Measurements from ENCODE around the gene TRAPPC4.
A peak's percentile ranks its signal among the peaks of the same experiment; 100 is the strongest.
"Not testable (repeated sequence)": the region's sequence is repeated elsewhere in the genome, so short reads cannot be mapped to it uniquely, and the experiment has no call there.

TRAPPC4 gene

DNA sequence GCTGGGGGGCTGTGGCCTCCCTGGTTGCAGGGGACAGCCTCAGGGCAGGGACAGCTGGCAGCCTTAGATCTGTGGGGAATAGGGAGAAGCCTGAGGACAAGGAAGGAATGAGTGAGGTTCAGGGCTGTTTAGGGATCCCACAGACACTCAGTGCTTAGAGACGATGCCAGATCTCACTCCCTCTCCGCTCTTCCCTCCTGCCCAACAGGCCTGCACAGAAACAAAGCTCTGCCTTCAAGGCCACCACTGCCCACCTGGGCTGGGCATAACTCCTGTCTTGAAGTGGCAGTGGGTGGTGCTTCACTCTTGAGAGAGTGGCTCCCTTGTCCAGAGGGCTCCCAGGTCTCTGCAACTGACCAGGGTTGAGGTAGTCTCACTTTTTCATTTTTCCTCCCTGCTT lies 33.7 kb upstream of the TRAPPC4 start:
- Histone ChIP-seq H3K9me3 (ENCODE audit: insufficient read depth, low read length, severe bottlenecking) (no peaks in the 10 kb centered on the region), H3K4me2 (ENCODE audit: insufficient read depth, low read length) (no peak overlapping the region), H4K20me1 (ENCODE audit: insufficient read depth, low read length) (no peaks in the 10 kb centered on the region), H3K36me3 (ENCODE audit: insufficient read depth, low read length) (no peaks in the 10 kb centered on the region), H3K4me1 (ENCODE audit: insufficient read depth, low read length) (no peaks in the 10 kb centered on the region), H3K79me2 (ENCODE audit: insufficient read depth, low read length) (no peaks in the 10 kb centered on the region), H2AFZ (ENCODE audit: low read depth, low read length) (no peak overlapping the region), H3K27me3 (ENCODE audit: insufficient read depth, low read length, poor library complexity) (no peaks in the 10 kb centered on the region), H3K4me3 (ENCODE audit: low read depth in 1 of 2, low read length in 2 of 2) (no peak overlapping the region), H3K9ac (ENCODE audit: low read depth, low read length) (no peak overlapping the region), H3K27ac (ENCODE audit: low read length) (no peak overlapping the region)
- TF ChIP-seq, protein P1, sequence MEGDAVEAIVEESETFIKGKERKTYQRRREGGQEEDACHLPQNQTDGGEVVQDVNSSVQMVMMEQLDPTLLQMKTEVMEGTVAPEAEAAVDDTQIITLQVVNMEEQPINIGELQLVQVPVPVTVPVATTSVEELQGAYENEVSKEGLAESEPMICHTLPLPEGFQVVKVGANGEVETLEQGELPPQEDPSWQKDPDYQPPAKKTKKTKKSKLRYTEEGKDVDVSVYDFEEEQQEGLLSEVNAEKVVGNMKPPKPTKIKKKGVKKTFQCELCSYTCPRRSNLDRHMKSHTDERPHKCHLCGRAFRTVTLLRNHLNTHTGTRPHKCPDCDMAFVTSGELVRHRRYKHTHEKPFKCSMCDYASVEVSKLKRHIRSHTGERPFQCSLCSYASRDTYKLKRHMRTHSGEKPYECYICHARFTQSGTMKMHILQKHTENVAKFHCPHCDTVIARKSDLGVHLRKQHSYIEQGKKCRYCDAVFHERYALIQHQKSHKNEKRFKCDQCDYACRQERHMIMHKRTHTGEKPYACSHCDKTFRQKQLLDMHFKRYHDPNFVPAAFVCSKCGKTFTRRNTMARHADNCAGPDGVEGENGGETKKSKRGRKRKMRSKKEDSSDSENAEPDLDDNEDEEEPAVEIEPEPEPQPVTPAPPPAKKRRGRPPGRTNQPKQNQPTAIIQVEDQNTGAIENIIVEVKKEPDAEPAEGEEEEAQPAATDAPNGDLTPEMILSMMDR (IDR thresholded peaks at IDR 0.05; ENCODE audit: borderline replicate concordance, extremely low read depth, low read length, poor library complexity, severe bottlenecking) = no peak
- no peak for TF ChIP-seq EZH2 (IDR thresholded peaks at IDR 0.05; ENCODE audit: borderline replicate concordance, low read depth, low read length, severe bottlenecking)
- ATAC-seq (ENCODE audit: insufficient read depth, low read depth) (no peak), DNase-seq (no peak)

DNA sequence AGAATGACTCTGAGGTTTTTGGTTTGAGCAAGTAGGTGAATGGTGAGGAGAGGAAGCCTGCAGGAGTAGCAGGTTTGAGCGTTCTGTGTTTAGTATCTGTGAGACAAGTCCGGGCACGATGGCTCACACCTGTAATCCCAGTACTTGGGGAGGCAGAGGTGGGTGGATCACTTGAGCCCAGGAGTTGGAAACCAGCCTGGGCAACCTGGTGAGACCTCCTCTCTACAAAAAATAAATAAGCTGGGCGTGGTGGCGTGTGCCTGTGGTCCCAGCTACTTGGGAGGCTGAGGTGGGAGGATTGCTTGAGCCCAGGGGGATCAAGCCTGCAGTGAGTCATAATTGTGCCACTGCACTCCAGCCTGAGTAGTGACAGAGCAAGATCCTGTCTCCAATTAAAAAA lies 30.3 kb upstream of the TRAPPC4 start:
- Histone ChIP-seq H3K4me2 (ENCODE audit: insufficient read depth, low read length) (no peak overlapping the region), H3K9ac (ENCODE audit: low read depth, low read length) (no peak overlapping the region), H3K36me3 (ENCODE audit: insufficient read depth, low read length) (no peaks in the 10 kb centered on the region), H3K4me1 (ENCODE audit: insufficient read depth, low read length) (no peaks in the 10 kb centered on the region), H4K20me1 (ENCODE audit: insufficient read depth, low read length) (no peaks in the 10 kb centered on the region), H2AFZ (ENCODE audit: low read depth, low read length) (no peak overlapping the region), H3K79me2 (ENCODE audit: insufficient read depth, low read length) (no peaks in the 10 kb centered on the region), H3K4me3 (ENCODE audit: low read depth in 1 of 2, low read length in 2 of 2) (no peak overlapping the region), H3K27ac (ENCODE audit: low read length) (no peak overlapping the region), H3K27me3 (ENCODE audit: insufficient read depth, low read length, poor library complexity) (no peaks in the 10 kb centered on the region), H3K9me3 (ENCODE audit: insufficient read depth, low read length, severe bottlenecking) (no peaks in the 10 kb centered on the region)
- DNase-seq = no peak
- no peak for ATAC-seq (ENCODE audit: insufficient read depth, low read depth)
- no peak for TF ChIP-seq EZH2 (IDR thresholded peaks at IDR 0.05; ENCODE audit: borderline replicate concordance, low read depth, low read length, severe bottlenecking)
- TF ChIP-seq, protein P1 (IDR thresholded peaks at IDR 0.05; ENCODE audit: borderline replicate concordance, extremely low read depth, low read length, poor library complexity, severe bottlenecking) = no peak

DNA sequence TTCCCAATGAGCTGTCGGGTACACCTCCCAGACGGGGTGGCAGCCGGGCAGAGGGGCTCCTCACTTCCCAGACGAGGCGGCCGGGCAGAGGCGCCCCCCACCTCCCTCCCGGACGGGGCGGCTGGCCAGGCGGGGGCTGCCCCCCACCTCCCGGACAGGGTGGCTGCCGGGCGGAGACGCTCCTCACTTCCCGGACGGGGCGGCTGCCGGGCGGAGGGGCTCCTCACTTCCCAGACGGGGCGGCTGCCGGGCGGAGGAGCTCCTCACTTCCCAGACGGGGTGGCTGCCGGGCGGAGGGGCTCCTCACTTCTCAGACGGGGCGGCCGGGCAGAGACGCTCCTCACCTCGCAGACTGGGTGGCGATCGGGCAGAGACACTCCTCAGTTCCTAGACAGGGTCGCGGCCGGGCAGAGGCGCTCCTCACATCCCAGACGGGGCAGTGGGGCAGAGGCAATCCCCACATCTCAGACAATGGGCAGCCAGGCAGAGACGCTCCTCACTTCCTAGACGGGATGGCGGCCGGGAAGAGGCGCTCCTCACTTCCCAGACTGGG lies 27.0 kb upstream of the TRAPPC4 start:
- H4K20me1 ChIP-seq (ENCODE audit: insufficient read depth, low read length) = not testable (repeated sequence)

DNA sequence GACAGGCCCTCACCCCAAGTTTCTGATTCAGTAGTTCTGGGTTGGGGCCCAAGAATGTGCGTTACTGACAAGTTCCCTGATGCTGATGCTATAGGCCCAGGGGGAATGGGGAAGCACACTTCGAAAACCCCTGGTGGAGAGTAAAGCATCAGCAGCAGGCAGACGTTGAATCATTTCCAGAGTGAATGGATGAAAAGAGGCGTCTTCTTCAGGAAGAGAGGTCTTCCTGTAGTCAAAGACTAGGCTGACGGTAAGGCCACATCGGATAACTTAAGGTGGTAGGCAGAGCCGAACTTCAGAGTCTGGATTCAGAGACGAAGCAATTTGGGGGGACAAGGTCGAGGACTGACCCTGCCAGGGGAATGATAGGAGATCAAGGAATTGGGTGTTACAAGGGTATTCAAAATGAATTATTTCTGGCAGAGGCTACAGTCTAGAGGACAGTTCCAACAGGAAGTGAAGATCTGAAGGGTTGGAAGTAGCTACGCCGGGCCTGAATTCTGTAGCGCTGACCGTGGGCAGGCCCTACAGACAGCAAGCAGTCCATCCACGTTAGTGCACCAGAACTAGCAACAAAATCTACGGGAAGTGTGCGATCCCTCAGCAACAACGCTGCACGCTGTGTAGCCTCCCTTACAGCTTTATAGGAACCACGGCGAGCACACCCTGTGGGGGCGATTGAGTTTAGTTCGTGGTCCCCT lies 21.5 kb upstream of the TRAPPC4 start:
- DNase-seq (peak; percentile 53), ATAC-seq (ENCODE audit: insufficient read depth, low read depth) (peak; percentile 39)
- no peaks in the 10 kb centered on the region for H3K9me3 ChIP-seq (ENCODE audit: insufficient read depth, low read length, severe bottlenecking)
- H3K27ac ChIP-seq (ENCODE audit: low read length) = peak overlapping the region; percentile 92
- no peaks in the 10 kb centered on the region for H3K27me3 ChIP-seq (ENCODE audit: insufficient read depth, low read length, poor library complexity)
- peaks cover 43% of the 10 kb centered on the region for H3K4me1 ChIP-seq (ENCODE audit: insufficient read depth, low read length)
- peaks cover 33% of the 10 kb centered on the region for H3K36me3 ChIP-seq (ENCODE audit: insufficient read depth, low read length)
- no peak for TF ChIP-seq EZH2 (IDR thresholded peaks at IDR 0.05; ENCODE audit: borderline replicate concordance, low read depth, low read length, severe bottlenecking)
- TF ChIP-seq, protein P1 (IDR thresholded peaks at IDR 0.05; ENCODE audit: borderline replicate concordance, extremely low read depth, low read length, poor library complexity, severe bottlenecking) = peak; percentile 62
- H3K4me3 ChIP-seq (ENCODE audit: low read depth in 1 of 2, low read length in 2 of 2) = peak overlapping the region; percentile 53 to 86
- no peaks in the 10 kb centered on the region for H4K20me1 ChIP-seq (ENCODE audit: insufficient read depth, low read length)
- H2AFZ ChIP-seq (ENCODE audit: low read depth, low read length) = peak overlapping the region; percentile 99
- H3K4me2 ChIP-seq (ENCODE audit: insufficient read depth, low read length) = peak overlapping the region; percentile 79
- peaks cover 52% of the 10 kb centered on the region for H3K79me2 ChIP-seq (ENCODE audit: insufficient read depth, low read length)
- H3K9ac ChIP-seq (ENCODE audit: low read depth, low read length) = peak overlapping the region; percentile 72

More for the DNA sequence above, 27.0 kb upstream of the TRAPPC4 start:
- not testable (repeated sequence) for H2AFZ ChIP-seq (ENCODE audit: low read depth, low read length); H3K4me3 ChIP-seq (ENCODE audit: low read depth in 1 of 2, low read length in 2 of 2); H3K27ac ChIP-seq (ENCODE audit: low read length); DNase-seq; ATAC-seq (ENCODE audit: insufficient read depth, low read depth); H3K4me2 ChIP-seq (ENCODE audit: insufficient read depth, low read length); H3K36me3 ChIP-seq (ENCODE audit: insufficient read depth, low read length); H3K4me1 ChIP-seq (ENCODE audit: insufficient read depth, low read length); H3K27me3 ChIP-seq (ENCODE audit: insufficient read depth, low read length, poor library complexity); H3K9me3 ChIP-seq (ENCODE audit: insufficient read depth, low read length, severe bottlenecking); H3K9ac ChIP-seq (ENCODE audit: low read depth, low read length); H3K79me2 ChIP-seq (ENCODE audit: insufficient read depth, low read length)

Measured in DND-41 (cell line).